H1 (cell line): ENCODE data around the gene LIPG. TPM values are rescaled to one million over a fixed set of nuclear protein-coding genes. Genes with fewer than 3 reads are reported as not detected.

Source experiments
- SUZ12 ChIP-seq: fragments of 200-600 bp; sonication (generic); IDR thresholded peaks from 2 replicates; pipeline ENCODE4 v1.6.1; 2012; ENCODE audit warnings: mild to moderate bottlenecking, inconsistent platforms, low read length, moderate library complexity, mixed read lengths
- polyA plus RNA-seq, 7 experiments: library from polyadenylated mRNA; depleted of rRNA in 3 of 7; stranded (reverse) in 5 of 7; unstranded in 2 of 7; fragments of >200 nt in 5 of 7; fragments of 200-250 nt in 2 of 7; gene quantifications; 1 replicate in 5 of 7; 2 replicates in 1 of 7; 4 replicates in 1 of 7; pipeline versions ENCODE4 v1.2.1 to v1.2.3, GENCODE V29; 2011 to 2013; ENCODE audit warnings: missing spikeins in 2 of 7, mixed read lengths in 2 of 7
- total RNA-seq: library from RNA; stranded (reverse); fragmentation: NEBNext Ultra II Directional; extraction: Animal tissue kit (Norgen Biotek cat#: 25700); gene quantifications from 2 replicates; pipeline ENCODE4 v1.2.1, GENCODE V29; 2021

The LIPG gene
- total and polyA plus RNA-seq, 2 of the 8 experiments (the other 6 are each of a cell fraction or from before 2014, with no cell fraction given), result 9.2 to 9.8 TPM

GRCh38 chr18:49562481-49563129 is 748 bp downstream of the LIPG start (continued):
- TF ChIP-seq SUZ12, result no peak
